Measurements from ENCODE around the gene CSNK1E.

CSNK1E gene

DNA sequence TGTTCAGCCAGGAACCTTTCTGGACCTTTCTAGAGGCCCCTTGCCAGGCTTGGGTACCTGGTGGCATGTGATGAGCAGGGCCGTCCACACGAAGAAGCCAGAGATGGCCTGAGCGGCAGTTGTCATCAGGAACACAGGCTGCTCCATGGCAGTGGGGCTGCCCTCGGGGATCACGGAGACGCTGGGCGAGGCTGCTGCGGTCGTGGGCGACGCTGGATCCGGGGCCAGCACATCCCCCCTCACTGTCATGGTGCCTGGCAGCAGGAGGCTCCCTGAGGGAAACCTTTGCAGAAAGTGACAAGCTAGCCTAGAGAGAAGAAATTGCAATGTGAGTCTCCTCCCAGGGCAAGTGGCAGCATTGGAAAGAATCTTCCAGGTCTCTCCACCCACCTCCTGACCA is 69.5 kb downstream of the CSNK1E start:
- no peak for DNase-seq

DNA sequence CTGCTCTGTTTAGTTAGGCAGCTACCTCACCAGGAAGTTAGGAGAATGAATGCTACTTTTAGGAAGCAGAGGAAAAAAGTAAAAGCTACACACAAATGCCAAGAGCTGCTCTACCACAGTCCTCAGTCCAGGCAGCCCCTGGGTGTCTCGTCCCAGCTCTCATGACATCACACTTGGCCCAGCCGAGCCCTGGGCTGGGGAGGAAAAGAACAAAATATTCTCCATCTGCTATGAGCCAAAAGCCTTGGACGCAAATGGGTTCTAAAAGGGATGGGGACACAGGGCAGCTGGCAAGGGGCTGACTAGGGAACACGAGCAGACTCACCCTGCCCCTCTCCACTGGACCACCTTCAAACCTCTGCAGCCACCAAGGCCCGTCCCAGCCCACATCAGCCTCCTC is 70.5 kb downstream of the CSNK1E start:
- DNase-seq = no peak

DNA sequence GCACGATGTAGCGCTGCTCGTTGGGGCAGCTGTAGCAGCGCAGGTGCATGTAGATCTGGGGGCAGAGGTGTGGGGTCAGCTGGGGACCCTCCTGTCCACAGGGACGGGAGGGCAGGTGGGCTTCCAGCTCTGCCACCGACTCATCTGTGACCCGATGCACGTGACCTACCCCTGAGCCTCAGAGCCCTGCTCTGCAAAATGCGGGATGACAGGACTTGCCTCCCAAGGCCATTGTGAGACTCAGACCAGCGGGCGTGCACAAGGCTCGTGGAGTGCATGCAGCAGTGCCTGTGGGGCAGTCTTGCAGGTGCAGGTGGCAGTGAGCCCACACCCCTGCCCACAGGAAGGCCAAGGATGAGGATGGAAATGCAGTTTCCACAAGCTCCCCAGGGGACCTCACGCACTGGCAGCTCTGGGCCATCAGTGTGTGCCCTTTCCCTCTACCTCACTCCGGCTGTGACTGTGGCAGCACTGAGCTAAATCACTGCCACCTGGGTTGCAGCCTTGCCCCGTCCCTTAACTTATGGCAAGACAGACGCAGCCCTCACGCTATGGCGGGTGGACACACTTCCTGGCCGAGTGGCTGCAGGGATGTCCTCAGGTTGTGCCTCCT is 71.1 kb downstream of the CSNK1E start:
- DNase-seq = no peak

DNA sequence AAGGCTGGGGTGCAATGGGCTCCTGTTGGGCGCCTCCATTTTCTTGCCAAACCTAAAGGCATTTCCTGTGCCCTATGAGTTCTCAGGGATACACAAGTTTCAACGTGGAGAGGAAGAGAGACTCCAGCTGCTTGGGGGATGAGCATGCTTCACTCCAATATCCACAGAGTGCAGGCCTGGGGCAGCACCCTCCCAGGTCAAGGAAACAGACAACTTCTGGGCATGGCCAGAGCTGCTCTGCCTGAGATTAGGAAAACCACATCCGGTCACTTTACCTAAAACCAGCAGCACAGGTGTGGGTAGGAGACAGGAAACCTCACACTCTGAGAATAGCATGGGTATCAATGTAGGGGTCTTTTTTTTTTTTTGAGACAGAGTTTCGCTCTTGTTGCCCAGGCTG is 73.1 kb downstream of the CSNK1E start:
- no peak for DNase-seq

DNA sequence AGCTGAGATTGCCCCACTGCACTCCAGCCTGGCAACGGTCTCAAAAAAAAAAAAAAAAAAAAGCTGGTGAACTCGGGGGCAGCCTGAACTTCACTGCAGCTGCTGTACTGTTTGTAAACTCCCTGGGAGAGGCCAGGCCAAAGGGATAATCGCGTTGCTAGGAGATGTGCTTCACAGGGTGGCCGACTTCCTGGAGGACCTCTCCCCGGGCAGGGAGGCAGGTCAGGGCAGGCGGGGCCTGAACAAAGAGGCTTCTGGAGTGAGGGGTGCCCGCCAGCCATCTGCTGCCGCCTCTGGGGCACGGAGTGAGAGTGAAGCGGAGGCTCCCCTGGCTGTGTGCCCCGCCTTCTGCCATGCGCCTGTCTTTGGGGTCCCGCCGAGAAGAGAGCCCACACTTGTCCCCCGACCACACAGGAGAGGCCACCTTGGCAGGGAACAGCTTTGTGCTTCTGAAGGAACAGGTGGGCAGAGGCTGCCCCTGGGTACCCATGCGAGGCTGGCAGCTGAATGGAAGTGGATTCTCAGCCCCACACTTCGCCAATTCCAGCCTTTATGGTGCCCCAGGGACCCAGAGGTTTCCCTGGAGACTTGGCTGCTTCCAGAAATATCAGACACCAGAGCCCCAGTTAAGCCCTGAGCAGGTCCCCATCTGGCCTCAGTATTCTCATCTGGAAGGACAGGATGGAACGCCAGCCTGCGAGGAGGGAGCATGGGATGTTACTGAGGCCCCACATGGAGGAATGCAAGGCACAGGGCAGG is 74.0 kb downstream of the CSNK1E start:
- no peak for DNase-seq

DNA sequence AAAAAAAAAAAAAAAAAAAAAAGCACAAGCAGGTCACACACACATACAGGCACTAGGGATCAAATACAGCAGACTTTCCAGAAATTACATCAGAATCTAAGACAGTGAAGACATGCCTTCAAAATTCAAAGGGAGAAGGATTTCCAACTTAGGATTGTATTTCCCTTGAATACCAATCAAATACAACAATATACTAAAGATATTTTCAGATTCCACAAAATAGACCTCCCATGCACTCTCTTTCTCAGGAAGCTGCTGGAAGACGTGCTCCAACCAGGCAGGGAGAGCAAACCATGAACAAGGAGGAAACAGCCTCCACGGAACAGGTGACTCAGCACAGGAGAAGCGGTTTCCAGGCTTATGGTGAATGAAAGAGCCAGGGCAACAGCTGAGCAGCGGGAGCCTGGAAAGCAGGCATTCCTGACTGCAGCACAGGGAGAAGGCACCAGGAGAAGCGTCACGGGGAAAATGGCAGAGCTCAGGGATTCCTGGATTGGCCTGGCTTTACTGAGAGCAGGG is 76.4 kb downstream of the CSNK1E start:
- DNase-seq = no peak

All from activated CD8-positive, alpha-beta memory T cell treated with anti-CD3 and anti-CD28 coated beads for 24 hours (primary cell).